Cardiac muscle cell (in vitro differentiated cells and primary cell): ENCODE data around the gene EDRF1. TPM values are rescaled to one million over a fixed set of nuclear protein-coding genes. Genes with fewer than 3 reads are reported as not detected.

ENCODE experiments used
- DNase-seq, 2 donors: peaks; one replicate each; pipeline versions ENCODE4 v3.0.0 to v3.0.0-alpha.2; 2010 to 2017; ENCODE audit warnings: low read depth in 1 of 2, low spot score in 1 of 2
- H3K27ac ChIP-seq: fragments of 200-600 bp; sonication (generic); 2 replicates; pipeline ENCODE4 v1.5.1; 2016
- H3K27me3 ChIP-seq: fragments of 200-600 bp; sonication (generic); 2 replicates; pipeline ENCODE4 v1.6.0; 2016; ENCODE audit warnings: control low read depth
- H3K36me3 ChIP-seq: fragments of 200-600 bp; sonication (generic); 2 replicates; pipeline ENCODE4 v1.5.1; 2016; ENCODE audit warnings: control low read depth
- H3K4me1 ChIP-seq: fragments of 200-600 bp; sonication (generic); 2 replicates; pipeline ENCODE4 v1.8.1; 2017; ENCODE audit warnings: low read depth, mild to moderate bottlenecking, mixed run types
- H3K4me3 ChIP-seq: fragments of 200-600 bp; sonication (generic); 2 replicates; pipeline ENCODE4 v1.5.1; 2016; ENCODE audit warnings: mild to moderate bottlenecking
- H3K9me3 ChIP-seq: fragments of 200-600 bp; sonication (generic); 2 replicates; pipeline ENCODE4 v1.5.1; 2017; ENCODE audit warnings: low read depth, mild to moderate bottlenecking, control low read depth
- CTCF ChIP-seq: IDR thresholded peaks from 2 replicates; pipeline ENCODE4 v1.5.1; 2012; ENCODE audit warnings: low read depth, mild to moderate bottlenecking, low read length
- polyA plus RNA-seq: library from polyadenylated mRNA; unstranded; fragments of >200 nt; fragmentation: Nextera tagmentation; extraction: Ambion mirVana; gene quantifications from 2 replicates; pipeline ENCODE4 v1.2.1, GENCODE V29; 2016
- total RNA-seq: library from RNA; depleted of rRNA; stranded (reverse); fragments of >200 nt; gene quantifications from 2 replicates; pipeline ENCODE4 v1.2.3, GENCODE V29; 2016

The EDRF1 gene
- total and polyA plus RNA-seq, 2 experiments from 2014 or later = 10.4 to 23.8 TPM

GRCh38 chr10:125788156-125789034 is 68.9 kb downstream of the EDRF1 start:
- no peak overlapping the region for H3K4me3 ChIP-seq
- no peaks in the 10 kb centered on the region for H3K9me3 ChIP-seq
- H3K27me3 ChIP-seq = no peaks in the 10 kb centered on the region
- H3K4me1 ChIP-seq = no peaks in the 10 kb centered on the region
- DNase-seq = no peak
- no peak overlapping the region for H3K27ac ChIP-seq
- H3K36me3 ChIP-seq = peaks cover 7% of the 10 kb centered on the region
- no peak for TF ChIP-seq CTCF

- Histone ChIP-seq H3K36me3 (peaks cover 19% of the 10 kb centered on the region), H3K4me3 (no peak overlapping the region), H3K27me3 (no peaks in the 10 kb centered on the region), H3K9me3 (no peaks in the 10 kb centered on the region), H3K4me1 (no peaks in the 10 kb centered on the region), H3K27ac (no peak overlapping the region)
- no peak for DNase-seq
- no peak for TF ChIP-seq CTCF
Measured at GRCh38 chr10:125792342-125793300, 73.1 kb downstream of the EDRF1 start.

- DNase-seq = no peak
- no peaks in the 10 kb centered on the region for H3K9me3 ChIP-seq
- no peaks in the 10 kb centered on the region for H3K27me3 ChIP-seq
- H3K27ac ChIP-seq = no peak overlapping the region
- peaks cover 22% of the 10 kb centered on the region for H3K36me3 ChIP-seq
- H3K4me1 ChIP-seq = no peaks in the 10 kb centered on the region
- no peak overlapping the region for H3K4me3 ChIP-seq
- no peak for TF ChIP-seq CTCF
Measured at GRCh38 chr10:125795128-125795527, 75.6 kb downstream of the EDRF1 start.

GRCh38 chr10:125795637-125796190 is 76.2 kb downstream of the EDRF1 start:
- no peaks in the 10 kb centered on the region for H3K9me3 ChIP-seq
- no peak overlapping the region for H3K27ac ChIP-seq
- no peak for TF ChIP-seq CTCF
- no peak for DNase-seq
- no peak overlapping the region for H3K4me3 ChIP-seq
- no peaks in the 10 kb centered on the region for H3K27me3 ChIP-seq
- no peaks in the 10 kb centered on the region for H3K4me1 ChIP-seq
- peaks cover 23% of the 10 kb centered on the region for H3K36me3 ChIP-seq

GRCh38 chr10:125797424-125797823 is 77.9 kb downstream of the EDRF1 start:
- DNase-seq = no peak
- Histone ChIP-seq H3K36me3 (peaks cover 20% of the 10 kb centered on the region), H3K4me3 (no peak overlapping the region), H3K27me3 (no peaks in the 10 kb centered on the region), H3K4me1 (no peaks in the 10 kb centered on the region), H3K9me3 (no peaks in the 10 kb centered on the region), H3K27ac (no peak overlapping the region)
- TF ChIP-seq CTCF = no peak
